Measurements from ENCODE around the gene IZUMO1.

The IZUMO1 gene

GRCh38 chr19:48737360-48737998 lies 9.2 kb downstream of the IZUMO1 start:
- Mint-ChIP-seq H3K27me3 (no peaks in the 10 kb centered on the region), H3K36me3 (no peaks in the 10 kb centered on the region), H3K4me1 (peaks cover 10% of the 10 kb centered on the region), H3K4me3 (no peak overlapping the region), H3K27ac (no peak overlapping the region), H3K9me3 (peaks cover 1% of the 10 kb centered on the region)
- DNase-seq (ENCODE audit: low spot score in 2 of 2) (no peak), ATAC-seq (ENCODE audit: low read depth) (no peak)

- peaks cover 6% of the 10 kb centered on the region for H3K4me1 Mint-ChIP-seq
- DNase-seq (ENCODE audit: low spot score in 2 of 2) (no peak), ATAC-seq (ENCODE audit: low read depth) (no peak)
- no peaks in the 10 kb centered on the region for H3K27me3 Mint-ChIP-seq
- H3K27ac Mint-ChIP-seq, result no peak overlapping the region
- H3K4me3 Mint-ChIP-seq, result no peak overlapping the region
- peaks cover 1% of the 10 kb centered on the region for H3K9me3 Mint-ChIP-seq
- no peaks in the 10 kb centered on the region for H3K36me3 Mint-ChIP-seq
Observed at GRCh38 chr19:48735031-48735615, 11.6 kb downstream of the IZUMO1 start.

- H3K4me1 Mint-ChIP-seq, result peaks cover 3% of the 10 kb centered on the region
- peaks cover 1% of the 10 kb centered on the region for H3K9me3 Mint-ChIP-seq
- H3K27ac Mint-ChIP-seq, result no peak overlapping the region
- no peak overlapping the region for H3K4me3 Mint-ChIP-seq
- ATAC-seq (ENCODE audit: low read depth), result no peak
- DNase-seq (ENCODE audit: low spot score in 2 of 2), result no peak
- no peaks in the 10 kb centered on the region for H3K36me3 Mint-ChIP-seq
- H3K27me3 Mint-ChIP-seq, result no peaks in the 10 kb centered on the region
Observed at GRCh38 chr19:48734625-48735024, 12.1 kb downstream of the IZUMO1 start.

- no peak for DNase-seq (ENCODE audit: low spot score in 2 of 2)
- Mint-ChIP-seq H3K36me3 (peaks cover 5% of the 10 kb centered on the region), H3K4me1 (peaks cover 3% of the 10 kb centered on the region), H3K4me3 (no peak overlapping the region), H3K27ac (no peak overlapping the region), H3K27me3 (no peaks in the 10 kb centered on the region), H3K9me3 (peaks cover 4% of the 10 kb centered on the region)
- no peak for ATAC-seq (ENCODE audit: low read depth)
Observed at GRCh38 chr19:48731452-48731851, 15.3 kb downstream of the IZUMO1 start.

- no peak overlapping the region for H3K4me3 Mint-ChIP-seq
- H3K27me3 Mint-ChIP-seq, result no peaks in the 10 kb centered on the region
- H3K36me3 Mint-ChIP-seq, result peaks cover 13% of the 10 kb centered on the region
- no peak for DNase-seq (ENCODE audit: low spot score in 2 of 2)
- peaks cover 14% of the 10 kb centered on the region for H3K4me1 Mint-ChIP-seq
- H3K27ac Mint-ChIP-seq, result no peak overlapping the region
- H3K9me3 Mint-ChIP-seq, result peaks cover 12% of the 10 kb centered on the region
- no peak for ATAC-seq (ENCODE audit: low read depth)
Observed at GRCh38 chr19:48728911-48729664, 17.6 kb downstream of the IZUMO1 start.

- peaks cover 13% of the 10 kb centered on the region for H3K36me3 Mint-ChIP-seq
- peak in 1 of 2 donors; percentile 44 for DNase-seq (ENCODE audit: low spot score in 2 of 2)
- H3K27me3 Mint-ChIP-seq, result no peaks in the 10 kb centered on the region
- H3K4me3 Mint-ChIP-seq, result no peak overlapping the region
- peak; percentile 82 for ATAC-seq (ENCODE audit: low read depth)
- H3K9me3 Mint-ChIP-seq, result peaks cover 12% of the 10 kb centered on the region
- peak overlapping the region; percentile 71 for H3K27ac Mint-ChIP-seq
- H3K4me1 Mint-ChIP-seq, result peaks cover 14% of the 10 kb centered on the region
Observed at GRCh38 chr19:48726556-48726955, 20.2 kb downstream of the IZUMO1 start.

- Mint-ChIP-seq H3K27me3 (no peaks in the 10 kb centered on the region), H3K27ac (peak overlapping the region; percentile 75), H3K4me3 (peak overlapping the region; percentile 43), H3K9me3 (peaks cover 12% of the 10 kb centered on the region), H3K4me1 (peaks cover 18% of the 10 kb centered on the region), H3K36me3 (peaks cover 13% of the 10 kb centered on the region)
- peak; percentile 53 for ATAC-seq (ENCODE audit: low read depth)
- peak in 1 of 2 donors; percentile 66 for DNase-seq (ENCODE audit: low spot score in 2 of 2)
Observed at GRCh38 chr19:48724796-48725753, 21.6 kb downstream of the IZUMO1 start.

GRCh38 chr19:48722196-48722708 lies 24.5 kb downstream of the IZUMO1 start:
- peaks cover 18% of the 10 kb centered on the region for H3K4me1 Mint-ChIP-seq
- H3K27ac Mint-ChIP-seq, result no peak overlapping the region
- H3K4me3 Mint-ChIP-seq, result no peak overlapping the region
- no peaks in the 10 kb centered on the region for H3K27me3 Mint-ChIP-seq
- DNase-seq (ENCODE audit: low spot score in 2 of 2) (no peak), ATAC-seq (ENCODE audit: low read depth) (no peak)
- peaks cover 11% of the 10 kb centered on the region for H3K36me3 Mint-ChIP-seq
- peaks cover 12% of the 10 kb centered on the region for H3K9me3 Mint-ChIP-seq

GRCh38 chr19:48720613-48721296 lies 26.0 kb downstream of the IZUMO1 start:
- H3K4me3 Mint-ChIP-seq, result peak overlapping the region; percentile 97
- ATAC-seq (ENCODE audit: low read depth) (peak; percentile 81), DNase-seq (ENCODE audit: low spot score in 2 of 2) (peak; percentile 77 to 81)
- H3K4me1 Mint-ChIP-seq, result peaks cover 12% of the 10 kb centered on the region
- peaks cover 6% of the 10 kb centered on the region for H3K36me3 Mint-ChIP-seq
- H3K9me3 Mint-ChIP-seq, result peaks cover 7% of the 10 kb centered on the region
- H3K27ac Mint-ChIP-seq, result peak overlapping the region; percentile 96
- no peaks in the 10 kb centered on the region for H3K27me3 Mint-ChIP-seq

GRCh38 chr19:48720251-48720612 lies 26.5 kb downstream of the IZUMO1 start:
- peak overlapping the region; percentile 96 for H3K27ac Mint-ChIP-seq
- peak overlapping the region; percentile 97 for H3K4me3 Mint-ChIP-seq
- H3K27me3 Mint-ChIP-seq, result no peaks in the 10 kb centered on the region
- DNase-seq (ENCODE audit: low spot score in 2 of 2) (no peak), ATAC-seq (ENCODE audit: low read depth) (peak; percentile 4)
- H3K36me3 Mint-ChIP-seq, result peaks cover 5% of the 10 kb centered on the region
- H3K9me3 Mint-ChIP-seq, result peaks cover 5% of the 10 kb centered on the region
- peaks cover 13% of the 10 kb centered on the region for H3K4me1 Mint-ChIP-seq

GRCh38 chr19:48719263-48720171 lies 27.2 kb downstream of the IZUMO1 start, which contains the start of gene MAMSTR:
Gene MAMSTR, minus strand, starts transcription at chr19:48719725. Its CDS starts 694 bp downstream, at chr19:48719031.
- DNase-seq (ENCODE audit: low spot score in 2 of 2) (no peak), ATAC-seq (ENCODE audit: low read depth) (no peak)
- Mint-ChIP-seq H3K9me3 (no peaks in the 10 kb centered on the region), H3K27ac (peak within 1 kb of the TSS; percentile 96), H3K36me3 (no peaks in the 10 kb centered on the region), H3K27me3 (no peaks in the 10 kb centered on the region), H3K4me3 (peak within 1 kb of the TSS; percentile 97), H3K4me1 (peaks cover 12% of the 10 kb centered on the region)

- Mint-ChIP-seq H3K4me1 (peaks cover 12% of the 10 kb centered on the region), H3K27ac (no peak overlapping the region), H3K9me3 (no peaks in the 10 kb centered on the region), H3K36me3 (no peaks in the 10 kb centered on the region), H3K4me3 (no peak overlapping the region), H3K27me3 (no peaks in the 10 kb centered on the region)
- DNase-seq (ENCODE audit: low spot score in 2 of 2), result no peak
- ATAC-seq (ENCODE audit: low read depth), result no peak
Observed at GRCh38 chr19:48718711-48719231, 27.9 kb downstream of the IZUMO1 start.

Data from memory B cell (primary cell).